NCI-H2227 (cell line): ENCODE measurements around the gene KRIT1.
"Not testable (repeated sequence)": the region's sequence is repeated elsewhere in the genome, so short reads cannot be mapped to it uniquely, and the experiment has no call there.

Experiments
- DNase-seq: peaks from one replicate; lab custom pipeline; 2025; ENCODE audit not compliant: unreplicated experiment; lab: John Stamatoyannopoulos, UW

The KRIT1 gene

GRCh38 chr7:92250603-92251002 is 4.9 kb upstream of the KRIT1 start:
- no peak for DNase-seq

- peak; percentile 72 for DNase-seq
Measured at GRCh38 chr7:92246360-92247101, 817 bp upstream of the KRIT1 start.

- peak; percentile 26 for DNase-seq
Measured at GRCh38 chr7:92244808-92245486, 767 bp downstream of the KRIT1 start.

- DNase-seq = no peak
Measured at GRCh38 chr7:92242972-92243371, 2.7 kb downstream of the KRIT1 start.

GRCh38 chr7:92230547-92230946 is 15.2 kb downstream of the KRIT1 start:
- no peak for DNase-seq

- DNase-seq = no peak
Measured at GRCh38 chr7:92228742-92229141, 17.0 kb downstream of the KRIT1 start.

- no peak for DNase-seq
Measured at GRCh38 chr7:92228100-92228499, 17.6 kb downstream of the KRIT1 start.

- DNase-seq = no peak
Measured at GRCh38 chr7:92226981-92227380, 18.7 kb downstream of the KRIT1 start.

- no peak for DNase-seq
Measured at GRCh38 chr7:92221766-92222165, 23.9 kb downstream of the KRIT1 start.

- DNase-seq = no peak
Measured at GRCh38 chr7:92206672-92207071, 39.0 kb downstream of the KRIT1 start.

GRCh38 chr7:92205987-92206386 is 39.7 kb downstream of the KRIT1 start:
- no peak for DNase-seq

- DNase-seq = no peak
Measured at GRCh38 chr7:92200791-92201190, 44.9 kb downstream of the KRIT1 start.

- DNase-seq = no peak
Measured at GRCh38 chr7:92192326-92192725, 53.4 kb downstream of the KRIT1 start.

GRCh38 chr7:92189246-92189645 is 56.5 kb downstream of the KRIT1 start:
- not testable (repeated sequence) for DNase-seq

GRCh38 chr7:92184294-92184693 is 61.4 kb downstream of the KRIT1 start:
- not testable (repeated sequence) for DNase-seq

- DNase-seq = peak; percentile 95
Measured at GRCh38 chr7:92178928-92179924, 66.5 kb downstream of the KRIT1 start, which contains the start of gene LRRD1. Gene LRRD1, minus strand, starts transcription at chr7:92179142. Its CDS starts 13,940 bp downstream, at chr7:92165202.

GRCh38 chr7:92177362-92177761 is 68.4 kb downstream of the KRIT1 start:
- peak; percentile 36 for DNase-seq

- DNase-seq = not testable (repeated sequence)
Measured at GRCh38 chr7:92169529-92169928, 76.2 kb downstream of the KRIT1 start.

GRCh38 chr7:92161271-92161670 is 84.4 kb downstream of the KRIT1 start:
- DNase-seq = no peak

GRCh38 chr7:92158660-92159575 is 86.8 kb downstream of the KRIT1 start:
- DNase-seq = no peak
